SK-N-SH (cell line): Measurements from ENCODE around the gene COL15A1.

ENCODE experiments used
- EZH2phosphoT487 ChIP-seq: fragments of 200-600 bp; sonication (generic); IDR thresholded peaks from 2 replicates; pipeline ENCODE4 v1.6.1; 2017; ENCODE audit warnings: low read depth, mixed run types, mild to moderate bottlenecking, antibody characterized with exemption, moderate library complexity, borderline replicate concordance
- NFIC ChIP-seq: IDR thresholded peaks from 2 replicates; pipeline ENCODE4 v1.4.0; 2012; ENCODE audit warnings: borderline replicate concordance
- POLR2AphosphoS5 ChIP-seq: IDR thresholded peaks from 2 replicates; pipeline ENCODE4 v1.6.1; 2012; ENCODE audit warnings: low read depth, low read length
- TF ChIP-seq, protein P1 (sequence below): fragments of 200-600 bp; sonication (generic); IDR thresholded peaks from 2 replicates; pipeline ENCODE4 v1.6.1; 2017; ENCODE audit warnings: antibody characterized with exemption, mild to moderate bottlenecking, moderate library complexity
- TF ChIP-seq, protein P2 (sequence below): IDR thresholded peaks from 2 replicates; pipeline ENCODE4 v1.4.0; 2012; ENCODE audit warnings: low read depth, borderline replicate concordance

DNA sequence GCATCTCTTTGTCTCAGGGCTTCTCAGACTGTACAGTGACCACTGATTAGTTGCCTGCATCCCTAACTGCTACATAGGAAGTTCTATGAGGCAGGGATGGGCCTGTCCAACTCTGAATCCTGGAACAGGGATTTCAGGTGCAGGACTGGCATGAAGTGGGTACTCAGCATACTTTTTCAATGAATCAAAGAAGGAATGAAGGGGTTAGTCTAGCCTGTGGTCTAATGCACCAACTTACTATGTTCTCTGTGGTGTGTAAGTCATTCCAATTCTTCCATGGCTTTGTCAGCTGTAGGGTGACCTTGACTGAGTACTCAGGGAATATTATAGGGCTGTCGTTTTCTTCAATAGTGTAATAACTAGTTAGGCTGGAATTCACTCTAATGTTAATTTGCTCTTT lies 8.3 kb downstream of the COL15A1 start:
- TF ChIP-seq, protein P1, sequence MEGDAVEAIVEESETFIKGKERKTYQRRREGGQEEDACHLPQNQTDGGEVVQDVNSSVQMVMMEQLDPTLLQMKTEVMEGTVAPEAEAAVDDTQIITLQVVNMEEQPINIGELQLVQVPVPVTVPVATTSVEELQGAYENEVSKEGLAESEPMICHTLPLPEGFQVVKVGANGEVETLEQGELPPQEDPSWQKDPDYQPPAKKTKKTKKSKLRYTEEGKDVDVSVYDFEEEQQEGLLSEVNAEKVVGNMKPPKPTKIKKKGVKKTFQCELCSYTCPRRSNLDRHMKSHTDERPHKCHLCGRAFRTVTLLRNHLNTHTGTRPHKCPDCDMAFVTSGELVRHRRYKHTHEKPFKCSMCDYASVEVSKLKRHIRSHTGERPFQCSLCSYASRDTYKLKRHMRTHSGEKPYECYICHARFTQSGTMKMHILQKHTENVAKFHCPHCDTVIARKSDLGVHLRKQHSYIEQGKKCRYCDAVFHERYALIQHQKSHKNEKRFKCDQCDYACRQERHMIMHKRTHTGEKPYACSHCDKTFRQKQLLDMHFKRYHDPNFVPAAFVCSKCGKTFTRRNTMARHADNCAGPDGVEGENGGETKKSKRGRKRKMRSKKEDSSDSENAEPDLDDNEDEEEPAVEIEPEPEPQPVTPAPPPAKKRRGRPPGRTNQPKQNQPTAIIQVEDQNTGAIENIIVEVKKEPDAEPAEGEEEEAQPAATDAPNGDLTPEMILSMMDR = no peak
- TF ChIP-seq EZH2phosphoT487 (no peak), NFIC (no peak), POLR2AphosphoS5 (no peak)
- TF ChIP-seq, protein P2, sequence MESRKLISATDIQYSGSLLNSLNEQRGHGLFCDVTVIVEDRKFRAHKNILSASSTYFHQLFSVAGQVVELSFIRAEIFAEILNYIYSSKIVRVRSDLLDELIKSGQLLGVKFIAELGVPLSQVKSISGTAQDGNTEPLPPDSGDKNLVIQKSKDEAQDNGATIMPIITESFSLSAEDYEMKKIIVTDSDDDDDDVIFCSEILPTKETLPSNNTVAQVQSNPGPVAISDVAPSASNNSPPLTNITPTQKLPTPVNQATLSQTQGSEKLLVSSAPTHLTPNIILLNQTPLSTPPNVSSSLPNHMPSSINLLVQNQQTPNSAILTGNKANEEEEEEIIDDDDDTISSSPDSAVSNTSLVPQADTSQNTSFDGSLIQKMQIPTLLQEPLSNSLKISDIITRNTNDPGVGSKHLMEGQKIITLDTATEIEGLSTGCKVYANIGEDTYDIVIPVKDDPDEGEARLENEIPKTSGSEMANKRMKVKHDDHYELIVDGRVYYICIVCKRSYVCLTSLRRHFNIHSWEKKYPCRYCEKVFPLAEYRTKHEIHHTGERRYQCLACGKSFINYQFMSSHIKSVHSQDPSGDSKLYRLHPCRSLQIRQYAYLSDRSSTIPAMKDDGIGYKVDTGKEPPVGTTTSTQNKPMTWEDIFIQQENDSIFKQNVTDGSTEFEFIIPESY = no peak
